ENCODE results near the gene ITSN1.

The ITSN1 gene

GRCh38 chr21:33864150-33864549 lies 221.8 kb downstream of the ITSN1 start:
- Histone ChIP-seq H3K9me3 (ENCODE audit: control insufficient read depth, insufficient read depth, low read length) (no peaks in the 10 kb centered on the region), H3K4me2 (ENCODE audit: low read length) (no peak overlapping the region), H3K27me3 (ENCODE audit: control insufficient read depth, low read length) (peaks cover 3% of the 10 kb centered on the region; the same call in 1 of the 2 replicates), H3K4me3 (ENCODE audit: low read length) (no peak overlapping the region), H3K9me2 (replicated peaks; ENCODE audit: control insufficient read depth, low read length) (no peaks in the 10 kb centered on the region), H3F3A (ENCODE audit: control insufficient read depth, insufficient read depth) (no peaks in the 10 kb centered on the region), H3K4me1 (ENCODE audit: control insufficient read depth, low read length) (no peaks in the 10 kb centered on the region), H3K79me2 (ENCODE audit: control insufficient read depth, low read length) (no peaks in the 10 kb centered on the region), H3K36me3 (ENCODE audit: control insufficient read depth, low read length) (no peaks in the 10 kb centered on the region), H4K20me1 (ENCODE audit: control insufficient read depth, insufficient read depth, low read depth, low read length) (no peaks in the 10 kb centered on the region), H3K27ac (ENCODE audit: low read depth, low read length) (no peak overlapping the region)
- TF ChIP-seq EZH2phosphoT487 (IDR thresholded peaks at IDR 0.05; ENCODE audit: borderline replicate concordance, low read length) (no peak), CTCF (IDR thresholded peaks at IDR 0.05; ENCODE audit: low read depth, low read length, poor library complexity, severe bottlenecking) (no peak)

- TF ChIP-seq CTCF (IDR thresholded peaks at IDR 0.05; ENCODE audit: low read depth, low read length, poor library complexity, severe bottlenecking) (no peak), EZH2phosphoT487 (IDR thresholded peaks at IDR 0.05; ENCODE audit: borderline replicate concordance, low read length) (no peak)
- H3K27me3 ChIP-seq (ENCODE audit: control insufficient read depth, low read length): peaks cover 3% of the 10 kb centered on the region; the same call in 1 of the 2 replicates
Measured at GRCh38 chr21:33865176-33865575, 222.9 kb downstream of the ITSN1 start.

GRCh38 chr21:33865996-33866575 lies 223.8 kb downstream of the ITSN1 start:
- Histone ChIP-seq H3K36me3 (ENCODE audit: control insufficient read depth, low read length) (no peaks in the 10 kb centered on the region), H3K79me2 (ENCODE audit: control insufficient read depth, low read length) (no peaks in the 10 kb centered on the region), H3K9me2 (replicated peaks; ENCODE audit: control insufficient read depth, low read length) (no peaks in the 10 kb centered on the region), H3K4me1 (ENCODE audit: control insufficient read depth, low read length) (no peaks in the 10 kb centered on the region), H3K9me3 (ENCODE audit: control insufficient read depth, insufficient read depth, low read length) (no peaks in the 10 kb centered on the region), H3F3A (ENCODE audit: control insufficient read depth, insufficient read depth) (no peaks in the 10 kb centered on the region), H3K27ac (ENCODE audit: low read depth, low read length) (no peak overlapping the region), H3K4me3 (ENCODE audit: low read length) (no peak overlapping the region), H4K20me1 (ENCODE audit: control insufficient read depth, insufficient read depth, low read depth, low read length) (no peaks in the 10 kb centered on the region), H3K4me2 (ENCODE audit: low read length) (no peak overlapping the region), H3K27me3 (ENCODE audit: control insufficient read depth, low read length) (peaks cover 3% of the 10 kb centered on the region; the same call in 1 of the 2 replicates)
- TF ChIP-seq CTCF (IDR thresholded peaks at IDR 0.05; ENCODE audit: low read depth, low read length, poor library complexity, severe bottlenecking): no peak
- TF ChIP-seq EZH2phosphoT487 (IDR thresholded peaks at IDR 0.05; ENCODE audit: borderline replicate concordance, low read length): no peak

More at GRCh38 chr21:33865176-33865575, 222.9 kb downstream of the ITSN1 start:
- Histone ChIP-seq H3F3A (ENCODE audit: control insufficient read depth, insufficient read depth) (no peaks in the 10 kb centered on the region), H3K4me1 (ENCODE audit: control insufficient read depth, low read length) (no peaks in the 10 kb centered on the region), H3K4me3 (ENCODE audit: low read length) (no peak overlapping the region), H4K20me1 (ENCODE audit: control insufficient read depth, insufficient read depth, low read depth, low read length) (no peaks in the 10 kb centered on the region), H3K36me3 (ENCODE audit: control insufficient read depth, low read length) (no peaks in the 10 kb centered on the region), H3K79me2 (ENCODE audit: control insufficient read depth, low read length) (no peaks in the 10 kb centered on the region), H3K9me3 (ENCODE audit: control insufficient read depth, insufficient read depth, low read length) (no peaks in the 10 kb centered on the region), H3K9me2 (replicated peaks; ENCODE audit: control insufficient read depth, low read length) (no peaks in the 10 kb centered on the region), H3K27ac (ENCODE audit: low read depth, low read length) (no peak overlapping the region), H3K4me2 (ENCODE audit: low read length) (no peak overlapping the region)

Measured in DOHH2 (cell line).